Body of pancreas (tissue), 4 donors: ENCODE results near the gene PPIL1. TPM values are rescaled to one million over a fixed set of nuclear protein-coding genes. Genes with fewer than 3 reads are reported as not detected.

Experiments
- ATAC-seq: fragments of 150-250 bp; one replicate; pipeline ENCODE4 v1.9.1; 2016
- DNase-seq, 4 donors: peaks; one replicate each; pipeline ENCODE4 v3.0.0-alpha.2; 2019
- H3K27ac ChIP-seq, 4 donors: fragments of 200-600 bp; sonication (generic); 1 replicate in 3 of 4; 2 replicates in 1 of 4; pipeline versions ENCODE4 v1.5.1 to v1.6.1; 2016 to 2019; ENCODE audit warnings: mild to moderate bottlenecking in 1 of 4, mixed read lengths in 1 of 4, moderate library complexity in 1 of 4
- H3K27me3 ChIP-seq, 2 donors: fragments of 200-600 bp; sonication (generic); one replicate each; pipeline ENCODE4 v1.6.0; 2016; ENCODE audit warnings: mild to moderate bottlenecking in 1 of 2
- H3K36me3 ChIP-seq, 2 donors: fragments of 200-600 bp; sonication (generic); replicated peaks in 1 of 2; 2 replicates each; pipeline ENCODE4 v1.5.1; 2016; ENCODE audit warnings: low read depth in 2 of 2; ENCODE audit not compliant: insufficient read depth in 1 of 2
- H3K4me1 ChIP-seq: fragments of 200-600 bp; sonication (generic); one replicate; pipeline ENCODE4 v1.6.0; 2016
- H3K4me3 ChIP-seq, 2 donors: fragments of 200-600 bp; sonication (generic); 1 replicate in 1 of 2; 2 replicates in 1 of 2; pipeline ENCODE4 v1.5.1; 2016 to 2019
- H3K9me3 ChIP-seq, 3 donors: fragments of 200-600 bp; sonication (generic); 1 replicate in 2 of 3; 2 replicates in 1 of 3; pipeline ENCODE4 v1.5.1; 2016
- POLR2A ChIP-seq, 3 donors: fragments of 450-650 bp; IDR thresholded peaks; one replicate each; pipeline ENCODE4 v1.6.1; 2016; ENCODE audit warnings: antibody characterized with exemption in 3 of 3, mild to moderate bottlenecking in 2 of 3
- WGBS, 2 donors: methylation state at CpG; one replicate each; pipeline ENCODE4 v1.1.5; 2017; 5-methylcytosine and 5-hydroxymethylcytosine counted together
- intact Hi-C: fragments of 100-400 bp; cut with DNase I; formaldehyde crosslinking; loops from one replicate; pipeline ENCODE4 v1.15.1; 2023
- total RNA-seq, 2 donors: library from RNA; depleted of rRNA; stranded (reverse); fragments of >200 nt; gene quantifications; one replicate each; pipeline ENCODE4 v1.1.0, GENCODE V29; 2016
- TF ChIP-seq, protein P1 (sequence below), 7 experiments: fragments of 450-650 bp in 4 of 7; fragments of 200-600 bp in 3 of 7; sonication (generic) in 3 of 7; IDR thresholded peaks; one replicate each; pipeline ENCODE4 v1.5.1; 2016 to 2019; ENCODE audit warnings: antibody characterized with exemption in 7 of 7

Gene PPIL1
- total RNA-seq, 2 donors from 2014 or later = 5.9 to 6.5 TPM

DNA sequence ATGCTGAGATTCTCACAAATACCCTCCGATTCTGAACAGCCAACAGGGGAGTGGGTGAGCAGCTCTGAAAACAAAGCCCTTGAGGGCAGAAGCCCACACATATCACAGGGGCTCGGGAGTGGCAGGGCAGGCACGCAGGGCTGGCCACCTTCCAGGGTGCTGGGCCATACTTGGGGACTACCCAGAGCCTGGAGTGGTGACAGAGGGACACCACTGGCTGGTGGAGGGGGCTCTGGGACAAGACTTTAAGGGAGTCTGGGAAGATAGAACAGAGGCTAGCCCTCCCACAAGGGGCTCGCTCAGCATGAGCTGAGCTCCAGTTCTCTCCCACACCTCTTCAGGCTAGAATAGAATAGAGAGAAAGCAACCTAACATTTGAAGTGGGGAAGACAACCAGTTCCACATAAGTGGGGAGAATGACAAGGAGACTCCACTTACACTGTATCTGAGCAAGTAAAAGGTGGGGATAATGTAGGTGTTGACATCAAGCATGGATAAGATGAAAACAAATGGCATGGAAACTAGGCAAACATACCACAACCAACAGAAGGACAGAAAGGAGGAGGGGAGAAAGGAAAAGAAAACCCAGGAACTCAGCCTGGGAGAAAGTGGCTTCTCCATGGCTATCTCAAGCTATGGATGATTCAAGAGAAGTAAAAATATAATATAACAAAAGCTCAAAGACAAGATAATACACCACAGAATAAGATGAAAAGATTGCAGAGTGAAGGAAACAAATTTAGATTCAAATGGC is 7.0 kb downstream of the PPIL1 start:
- TF ChIP-seq, protein P1, sequence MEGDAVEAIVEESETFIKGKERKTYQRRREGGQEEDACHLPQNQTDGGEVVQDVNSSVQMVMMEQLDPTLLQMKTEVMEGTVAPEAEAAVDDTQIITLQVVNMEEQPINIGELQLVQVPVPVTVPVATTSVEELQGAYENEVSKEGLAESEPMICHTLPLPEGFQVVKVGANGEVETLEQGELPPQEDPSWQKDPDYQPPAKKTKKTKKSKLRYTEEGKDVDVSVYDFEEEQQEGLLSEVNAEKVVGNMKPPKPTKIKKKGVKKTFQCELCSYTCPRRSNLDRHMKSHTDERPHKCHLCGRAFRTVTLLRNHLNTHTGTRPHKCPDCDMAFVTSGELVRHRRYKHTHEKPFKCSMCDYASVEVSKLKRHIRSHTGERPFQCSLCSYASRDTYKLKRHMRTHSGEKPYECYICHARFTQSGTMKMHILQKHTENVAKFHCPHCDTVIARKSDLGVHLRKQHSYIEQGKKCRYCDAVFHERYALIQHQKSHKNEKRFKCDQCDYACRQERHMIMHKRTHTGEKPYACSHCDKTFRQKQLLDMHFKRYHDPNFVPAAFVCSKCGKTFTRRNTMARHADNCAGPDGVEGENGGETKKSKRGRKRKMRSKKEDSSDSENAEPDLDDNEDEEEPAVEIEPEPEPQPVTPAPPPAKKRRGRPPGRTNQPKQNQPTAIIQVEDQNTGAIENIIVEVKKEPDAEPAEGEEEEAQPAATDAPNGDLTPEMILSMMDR (IDR thresholded peaks at IDR 0.05) = no peak
- TF ChIP-seq POLR2A (IDR thresholded peaks at IDR 0.05) = no peak
- Histone ChIP-seq H3K9me3 (no peaks in the 10 kb centered on the region), H3K27ac (no peak overlapping the region), H3K36me3 (no peaks in the 10 kb centered on the region), H3K4me3 (no peak overlapping the region), H3K27me3 (no peaks in the 10 kb centered on the region), H3K4me1 (peaks cover 8% of the 10 kb centered on the region)
- intact Hi-C loops = no loop called here
- no peak for DNase-seq
- WGBS, 2 donors = 61 to 74% methylated on average over 4 of the region's 4 CpGs
- ATAC-seq = no peak

DNA sequence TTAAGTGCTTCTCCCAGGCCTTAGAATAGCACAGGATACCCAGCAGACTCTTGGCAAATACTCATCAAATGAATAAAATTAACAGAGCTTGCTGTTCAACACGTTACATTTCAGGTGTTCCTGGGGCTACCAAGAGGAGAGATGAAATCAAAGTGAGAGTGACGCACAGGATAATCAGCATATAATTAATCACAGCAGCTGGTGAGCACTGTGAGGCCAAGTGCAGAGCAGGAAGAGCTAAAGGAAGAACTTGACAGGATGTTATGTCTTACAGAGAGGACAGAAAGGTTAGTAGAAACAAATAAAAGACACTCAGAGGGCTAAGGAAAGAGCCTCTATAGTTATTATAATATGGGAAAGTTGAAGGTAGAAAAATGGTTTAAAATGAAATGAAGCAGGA is 8.8 kb downstream of the PPIL1 start:
- no peak overlapping the region for H3K27ac ChIP-seq
- intact Hi-C loops = no loop called here
- no peak overlapping the region for H3K4me3 ChIP-seq
- WGBS, 2 donors = 77 to 86% methylated on average over 2 of the region's 2 CpGs
- no peak for ATAC-seq
- no peak for DNase-seq
- TF ChIP-seq, protein P1 (IDR thresholded peaks at IDR 0.05) = no peak
- no peak for TF ChIP-seq POLR2A (IDR thresholded peaks at IDR 0.05)
- H3K9me3 ChIP-seq = no peaks in the 10 kb centered on the region
- H3K4me1 ChIP-seq = peaks cover 8% of the 10 kb centered on the region
- no peaks in the 10 kb centered on the region for H3K36me3 ChIP-seq
- no peaks in the 10 kb centered on the region for H3K27me3 ChIP-seq

DNA sequence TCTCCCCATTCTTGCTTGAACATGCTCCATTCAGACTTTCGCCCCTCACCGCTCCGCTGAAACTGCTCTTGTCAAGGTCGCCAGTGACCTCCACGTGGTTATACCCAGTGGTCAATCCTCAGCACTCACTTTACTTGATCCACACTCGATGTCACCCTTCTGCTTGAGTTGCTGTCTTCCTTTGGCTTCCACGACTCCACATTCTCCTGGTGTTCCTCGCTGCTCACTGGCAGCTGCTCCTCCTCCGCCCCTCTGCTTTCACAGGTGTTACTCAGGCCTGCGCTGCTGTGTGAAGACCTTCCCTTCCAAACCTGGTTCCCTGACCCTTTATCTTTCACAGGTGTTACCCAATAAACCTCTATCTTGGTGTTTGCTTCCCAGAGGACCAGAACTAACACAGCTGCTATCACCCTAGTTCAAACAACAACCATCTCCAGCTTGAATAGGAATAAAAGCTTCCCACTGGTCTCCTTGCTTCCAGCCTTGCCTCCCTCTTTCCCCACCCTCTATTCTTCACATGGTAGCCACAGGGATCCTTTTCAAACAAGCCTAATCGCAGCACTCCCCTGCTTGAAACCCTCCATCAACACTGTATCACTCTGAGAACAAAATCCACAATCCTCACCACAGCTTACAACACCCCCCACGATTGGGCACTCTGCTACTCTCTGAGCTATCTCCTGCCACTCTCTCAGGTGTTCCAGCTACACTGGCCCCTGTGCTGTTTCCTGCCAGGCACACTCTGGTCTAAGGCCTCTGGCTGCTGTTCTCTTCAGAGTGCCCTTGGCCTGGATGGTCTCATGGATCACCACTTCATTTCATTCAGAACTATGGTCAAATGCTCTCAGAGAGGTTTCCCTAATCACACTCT is 10.7 kb downstream of the PPIL1 start:
- Histone ChIP-seq H3K9me3 (no peaks in the 10 kb centered on the region), H3K4me1 (peaks cover 10% of the 10 kb centered on the region), H3K36me3 (no peaks in the 10 kb centered on the region), H3K4me3 (no peak overlapping the region), H3K27me3 (no peaks in the 10 kb centered on the region), H3K27ac (no peak overlapping the region)
- DNase-seq (no peak), ATAC-seq (no peak)
- TF ChIP-seq POLR2A (IDR thresholded peaks at IDR 0.05) = no peak
- TF ChIP-seq, protein P1 (IDR thresholded peaks at IDR 0.05) = no peak
- 40 to 65% methylated on average over 12 of the region's 12 CpGs for WGBS, 2 donors
- intact Hi-C loops = no loop called here

DNA sequence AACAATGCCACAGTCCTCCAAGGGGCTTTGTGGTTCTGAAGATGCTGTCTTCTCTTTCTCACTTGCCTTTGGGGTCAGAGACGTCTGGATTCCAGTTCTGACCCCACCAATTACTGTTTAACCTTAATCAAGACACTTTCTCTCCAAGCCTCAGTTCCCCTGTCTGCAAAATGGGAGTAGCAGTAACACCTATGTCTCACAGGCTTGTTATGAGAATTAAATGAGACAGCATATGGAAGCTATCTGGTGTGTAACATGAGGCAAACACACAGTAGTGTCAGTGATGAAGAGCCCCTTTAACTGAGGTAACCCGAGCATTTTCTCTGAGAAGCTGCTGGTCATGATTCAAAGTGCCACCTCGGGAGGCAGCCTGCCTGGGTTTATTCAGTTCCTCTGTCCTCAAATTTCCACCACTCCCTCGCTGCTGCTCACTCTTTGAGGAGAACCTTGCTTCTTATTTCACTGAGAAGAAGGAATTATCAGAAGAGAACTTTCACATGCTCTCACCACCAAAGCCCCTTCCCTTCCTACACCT is 11.7 kb downstream of the PPIL1 start:
- intact Hi-C loops = no loop called here
- 93 to 94% methylated on average over 4 of the region's 4 CpGs for WGBS, 2 donors
- Histone ChIP-seq H3K36me3 (no peaks in the 10 kb centered on the region), H3K4me1 (peaks cover 17% of the 10 kb centered on the region), H3K27ac (no peak overlapping the region), H3K4me3 (no peak overlapping the region), H3K27me3 (no peaks in the 10 kb centered on the region), H3K9me3 (no peaks in the 10 kb centered on the region)
- no peak for ATAC-seq
- TF ChIP-seq POLR2A (IDR thresholded peaks at IDR 0.05) = no peak
- TF ChIP-seq, protein P1 (IDR thresholded peaks at IDR 0.05) = no peak
- DNase-seq = no peak
